Activated naive CD4-positive, alpha-beta T cell treated with Interleukin-2 at 50 U/mL for 16 hours (primary cell): ENCODE measurements around the gene CTNS.

Experiments used
- DNase-seq: peaks from one replicate; pipeline ENCODE4 v3.0.0-alpha.2; 2020

The CTNS gene

GRCh38 chr17:3659541-3660111, 23.1 kb downstream of the CTNS start:
- no peak for DNase-seq

GRCh38 chr17:3660311-3660891, 23.8 kb downstream of the CTNS start:
- DNase-seq = no peak

GRCh38 chr17:3663102-3664011, 26.8 kb downstream of the CTNS start:
- DNase-seq = no peak

GRCh38 chr17:3665834-3666233, 29.3 kb downstream of the CTNS start:
- no peak for DNase-seq

GRCh38 chr17:3666516-3666915, 30.0 kb downstream of the CTNS start:
- DNase-seq = no peak

- DNase-seq = peak; percentile 12
Measured at GRCh38 chr17:3667366-3668278, 31.1 kb downstream of the CTNS start.

- DNase-seq = peak; percentile 98
Measured at GRCh38 chr17:3668279-3669084, 31.9 kb downstream of the CTNS start, which contains the start of the genes EMC6 and TAX1BP3. EMC6 (plus strand) TSS chr17:3668812; CDS start chr17:3669147, 335 bp downstream. TAX1BP3 (minus strand) TSS chr17:3668578; CDS start chr17:3668526, 52 bp downstream.

- no peak for DNase-seq
Measured at GRCh38 chr17:3669085-3669347, 32.5 kb downstream of the CTNS start.

- DNase-seq = no peak
Measured at GRCh38 chr17:3669548-3669947, 33.0 kb downstream of the CTNS start.

- DNase-seq = no peak
Measured at GRCh38 chr17:3672571-3672970, 36.0 kb downstream of the CTNS start.

GRCh38 chr17:3675886-3676285, 39.3 kb downstream of the CTNS start:
- DNase-seq = no peak

- no peak for DNase-seq
Measured at GRCh38 chr17:3678095-3678820, 41.7 kb downstream of the CTNS start.

GRCh38 chr17:3678821-3679530, 42.4 kb downstream of the CTNS start:
- DNase-seq = no peak

- no peak for DNase-seq
Measured at GRCh38 chr17:3679531-3680126, 43.1 kb downstream of the CTNS start.

GRCh38 chr17:3681057-3681456, 44.5 kb downstream of the CTNS start:
- DNase-seq = no peak

GRCh38 chr17:3681565-3681964, 45.0 kb downstream of the CTNS start:
- no peak for DNase-seq

- DNase-seq = no peak
Measured at GRCh38 chr17:3682033-3682432, 45.5 kb downstream of the CTNS start.

GRCh38 chr17:3683054-3683511, 46.5 kb downstream of the CTNS start:
- peak; percentile 64 for DNase-seq

- DNase-seq = no peak
Measured at GRCh38 chr17:3685174-3685573, 48.6 kb downstream of the CTNS start.

GRCh38 chr17:3688027-3688553, 51.5 kb downstream of the CTNS start:
- DNase-seq = no peak
